ENCODE results near the gene KIF26B. TPM values are rescaled to one million over a fixed set of nuclear protein-coding genes. Genes with fewer than 3 reads are reported as not detected.

KIF26B gene
- total and polyA plus RNA-seq, 10 of the 15 experiments (the other 5 are each of a cell fraction or from before 2014, with no cell fraction given) = 0.35 to 11.6 (median 2.2) TPM

- SMC1A ChIA-PET (ENCODE audit: uncharacterized antibody, unreplicated experiment) = no interaction called here
- RAD21 ChIA-PET (ENCODE audit: unreplicated experiment) = no interaction called here
- ATAC-seq = no peak
- WGBS (ENCODE audit: insufficient coverage, insufficient replicate concordance, low lambda C conversion rate, missing lambda C conversion rate) = 47% methylated on average over 5 of the region's 5 CpGs
- no peaks in the 10 kb centered on the region for H3K79me2 ChIP-seq (ENCODE audit: control insufficient read depth, insufficient read depth, low read length)
- CTCF ChIA-PET = no interaction called here
- H2AFZ ChIP-seq (ENCODE audit: control insufficient read depth, low read depth, low read length) = no peak overlapping the region
- FAIRE-seq = no peak
- H3K4me1 ChIP-seq (ENCODE audit: control insufficient read depth, insufficient read depth, low read length) = no peaks in the 10 kb centered on the region
- no peak overlapping the region for H3K4me3 ChIP-seq
- peaks cover 0 to 2% of the 10 kb centered on the region in 2 experiments; a peak in 1 of 4 replicates for H3K27me3 ChIP-seq (replicated peaks in 1 of 2; ENCODE audit: control insufficient read depth in 2 of 2, insufficient read depth in 2 of 2, low read length in 1 of 2)
- no peak for TF ChIP-seq HCFC1 (IDR thresholded peaks at IDR 0.05; ENCODE audit: low read length)
- no peak for TF ChIP-seq IKZF2 (IDR thresholded peaks at IDR 0.05)
- TF ChIP-seq HDAC6 (IDR thresholded peaks at IDR 0.05; ENCODE audit: unreplicated experiment) = no peak
- no peak for TF ChIP-seq RAD51 (IDR thresholded peaks at IDR 0.05)
- no peak for TF ChIP-seq ZNF622 (IDR thresholded peaks at IDR 0.05)
- no peak for TF ChIP-seq JUND (IDR thresholded peaks at IDR 0.05; ENCODE audit: low read depth, low read length)
- no peak for TF ChIP-seq CEBPZ (IDR thresholded peaks at IDR 0.05; ENCODE audit: low read depth, low read length)
- TF ChIP-seq CUX1 (IDR thresholded peaks at IDR 0.05; ENCODE audit: insufficient replicate concordance, low read depth, low read length) = no peak
- no peak for TF ChIP-seq NRF1 (conservative IDR thresholded peaks at IDR 0.05; ENCODE audit: low read depth, low read length)
- TF ChIP-seq RUNX3 (IDR thresholded peaks at IDR 0.05; ENCODE audit: low read length) = no peak
- TF ChIP-seq BHLHE40 (IDR thresholded peaks at IDR 0.05; ENCODE audit: borderline replicate concordance in 1 of 2, low read depth in 2 of 2, low read length in 1 of 2) = no peak
- no peak for TF ChIP-seq MLLT1 (IDR thresholded peaks at IDR 0.05)
- no peak overlapping the region for H3K4me2 ChIP-seq (ENCODE audit: control insufficient read depth, insufficient read depth)
- no peaks in the 10 kb centered on the region for H3K36me3 ChIP-seq (ENCODE audit: control insufficient read depth in 2 of 2, insufficient read depth in 2 of 2, low read length in 1 of 2)
- POLR2A ChIA-PET = no interaction called here
- intact Hi-C loops (cut with micrococcal nuclease; ENCODE audit: unreplicated experiment) = loop anchor here (1.0 kb wide), 1 partner anchor 45 kb away; no protein-coding TSS in a partner anchor
- H4K20me1 ChIP-seq (ENCODE audit: control insufficient read depth, insufficient read depth) = no peaks in the 10 kb centered on the region
- H3K27ac ChIP-seq (ENCODE audit: control insufficient read depth, insufficient read depth) = no peak overlapping the region
- H3K9ac ChIP-seq (ENCODE audit: control insufficient read depth, insufficient read depth, low read length) = no peak overlapping the region
- in situ Hi-C loops (cut with MboI) = no loop called here
- no TSS peak for BruUV-seq (replicated peaks)
- DNase-seq (ENCODE audit: low read depth, low spot score) = no peak
- no peaks in the 10 kb centered on the region for H3K9me3 ChIP-seq (replicated peaks; ENCODE audit: control insufficient read depth, insufficient read depth, low read length)
Measured at GRCh38 chr1:245378745-245379144, 224.0 kb downstream of the KIF26B start.
